Lung (tissue), 12 donors: ENCODE measurements around the gene AGMO. TPM values are rescaled to one million over a fixed set of nuclear protein-coding genes. Genes with fewer than 3 reads are reported as not detected.

Experiments
- ATAC-seq: fragments of 200-7000 bp; cut with Tn5 transposase; one replicate; pipeline ENCODE4 v1.9.1; 2020; ENCODE audit warnings: moderate number of reproducible peaks; ENCODE audit not compliant: insufficient read depth, low FRiP score
- DNase-seq, 3 donors: peaks; one replicate each; pipeline ENCODE4 v3.0.0-alpha.2; 2013 to 2017
- H3K27ac ChIP-seq, 2 donors: one replicate each; pipeline ENCODE4 v1.5.1; 2013; ENCODE audit warnings: mild to moderate bottlenecking in 2 of 2, moderate library complexity in 2 of 2, control low read depth in 1 of 2, inconsistent platforms in 1 of 2, low read depth in 1 of 2, low read length in 1 of 2
- H3K27me3 ChIP-seq, 3 donors: one replicate each; pipeline ENCODE4 v1.5.1; 2013; ENCODE audit warnings: low read length in 2 of 3; ENCODE audit not compliant: control insufficient read depth in 3 of 3, insufficient read depth in 3 of 3
- H3K36me3 ChIP-seq, 4 donors: one replicate each; pipeline ENCODE4 v1.5.1; 2013; ENCODE audit warnings: low read length in 4 of 4, mild to moderate bottlenecking in 1 of 4, moderate library complexity in 1 of 4; ENCODE audit not compliant: control insufficient read depth in 4 of 4, insufficient read depth in 4 of 4
- H3K4me1 ChIP-seq, 5 donors: one replicate each; pipeline ENCODE4 v1.5.1; 2013; ENCODE audit warnings: low read length in 5 of 5, mild to moderate bottlenecking in 2 of 5, moderate library complexity in 1 of 5; ENCODE audit not compliant: control insufficient read depth in 5 of 5, insufficient read depth in 5 of 5
- H3K4me3 ChIP-seq: one replicate; pipeline ENCODE4 v1.5.1; 2013; ENCODE audit warnings: mild to moderate bottlenecking, control low read depth, moderate library complexity
- H3K9ac ChIP-seq, 2 donors: one replicate each; pipeline ENCODE4 v1.5.1; 2013; ENCODE audit warnings: low read length in 2 of 2, control low read depth in 1 of 2; ENCODE audit not compliant: insufficient read depth in 1 of 2
- H3K9me3 ChIP-seq, 4 donors: one replicate each; pipeline ENCODE4 v1.5.1; 2013; ENCODE audit warnings: low read length in 3 of 4, mild to moderate bottlenecking in 1 of 4, moderate library complexity in 1 of 4; ENCODE audit not compliant: control insufficient read depth in 4 of 4, insufficient read depth in 3 of 4
- CTCF ChIP-seq: IDR thresholded peaks from 2 replicates; pipeline ENCODE4 v1.5.1; 2012; ENCODE audit warnings: mild to moderate bottlenecking; ENCODE audit errors: control extremely low read depth, extremely low read depth
- WGBS, 2 donors: extraction: QIAGEN DNeasy Blood & Tissue Kit; methylation state at CpG; one replicate each; pipeline ENCODE4 v1.1.7; 2013; 5-methylcytosine and 5-hydroxymethylcytosine counted together
- polyA plus RNA-seq, 2 donors: library from polyadenylated mRNA; stranded (reverse); fragments of 200-250 nt; gene quantifications; one replicate each; pipeline ENCODE4 v1.2.1, GENCODE V29; 2013
- total RNA-seq, 2 donors: library from RNA; depleted of rRNA in 1 of 2; stranded (reverse); fragments of >200 nt in 1 of 2; gene quantifications; one replicate each; pipeline ENCODE4 v1.2.1, GENCODE V29; 2014 to 2021
- donor health status: control.
- donor health status: control.
- donor health status: Bipolar disorder and iron deficiency.
- donor health status: healthy.
- donor health status: DM: yes; HTN: yes; CAD: no.

Gene AGMO
- total and polyA plus RNA-seq, 4 donors: 0.03 to 0.74 (median 0.11) TPM

- Histone ChIP-seq H3K9me3 (no peaks in the 10 kb centered on the region), H3K9ac (no peak overlapping the region), H3K4me3 (no peak overlapping the region), H3K27me3 (no peaks in the 10 kb centered on the region), H3K27ac (no peak overlapping the region), H3K36me3 (no peaks in the 10 kb centered on the region), H3K4me1 (peaks cover 0 to 20% (median 0%) of the 10 kb centered on the region in 5 donors)
- 24 to 49% methylated on average over 1 of the region's 1 CpG for WGBS, 2 donors
- TF ChIP-seq CTCF: no peak
- ATAC-seq: no peak
- DNase-seq: no peak
Observed at GRCh38 chr7:15433151-15433550, 128.7 kb downstream of the AGMO start.

GRCh38 chr7:15430911-15431310 is 130.9 kb downstream of the AGMO start:
- no peak overlapping the region for H3K27ac ChIP-seq
- no peaks in the 10 kb centered on the region for H3K27me3 ChIP-seq
- DNase-seq: peak; percentile 16 to 91 (median 89)
- no peaks in the 10 kb centered on the region for H3K36me3 ChIP-seq
- 87 to 93% methylated on average over 1 of the region's 1 CpG for WGBS, 2 donors
- H3K4me3 ChIP-seq: no peak overlapping the region
- ATAC-seq: no peak
- no peak for TF ChIP-seq CTCF
- no peaks in the 10 kb centered on the region for H3K9me3 ChIP-seq
- no peak overlapping the region for H3K9ac ChIP-seq
- peaks cover 0 to 22% (median 0%) of the 10 kb centered on the region in 5 donors for H3K4me1 ChIP-seq

GRCh38 chr7:15430191-15430590 is 131.6 kb downstream of the AGMO start:
- Histone ChIP-seq H3K36me3 (no peaks in the 10 kb centered on the region), H3K9ac (no peak overlapping the region), H3K4me3 (no peak overlapping the region), H3K27me3 (no peaks in the 10 kb centered on the region), H3K4me1 (peaks cover 0 to 22% (median 0%) of the 10 kb centered on the region in 5 donors), H3K9me3 (no peaks in the 10 kb centered on the region), H3K27ac (no peak overlapping the region)
- ATAC-seq: no peak
- peak in 1 of 3 donors; percentile 10 for DNase-seq
- 90 to 94% methylated on average over 2 of the region's 2 CpGs for WGBS, 2 donors
- no peak for TF ChIP-seq CTCF

GRCh38 chr7:15424468-15424867 is 137.3 kb downstream of the AGMO start:
- ATAC-seq (no peak), DNase-seq (no peak)
- no peak for TF ChIP-seq CTCF
- no peaks in the 10 kb centered on the region for H3K9me3 ChIP-seq
- no peak overlapping the region for H3K4me3 ChIP-seq
- no peaks in the 10 kb centered on the region for H3K36me3 ChIP-seq
- WGBS, 2 donors: 85 to 92% methylated on average over 2 of the region's 2 CpGs
- H3K27me3 ChIP-seq: no peaks in the 10 kb centered on the region
- no peak overlapping the region for H3K9ac ChIP-seq
- no peak overlapping the region for H3K27ac ChIP-seq
- H3K4me1 ChIP-seq: peaks cover 0 to 4% (median 0%) of the 10 kb centered on the region in 5 donors
